GM06990 (cell line): Measurements from ENCODE around the gene ATP9A.

Experiments
- DNase-seq: peaks from one replicate; pipeline ENCODE4 v3.0.0-alpha.2; 2011; ENCODE audit not compliant: insufficient read length; ENCODE audit errors: extremely low read depth
- H3K27me3 ChIP-seq: replicated peaks from 2 replicates; pipeline ENCODE4 v1.6.0; 2011; ENCODE audit warnings: low read length; ENCODE audit not compliant: control insufficient read depth, insufficient read depth
- H3K36me3 ChIP-seq: 2 replicates; pipeline ENCODE4 v1.5.1; 2011; ENCODE audit warnings: low read length; ENCODE audit not compliant: control insufficient read depth, insufficient read depth
- H3K4me3 ChIP-seq: replicated peaks from 2 replicates; pipeline ENCODE4 v1.5.1; 2011; ENCODE audit warnings: low read depth, mild to moderate bottlenecking, control low read depth, low read length
- TF ChIP-seq, protein P1 (sequence below): IDR thresholded peaks from 2 replicates; pipeline ENCODE4 v1.5.1; 2011; ENCODE audit warnings: low read length, control low read depth, mild to moderate bottlenecking, inconsistent platforms; ENCODE audit not compliant: insufficient read depth, poor library complexity, severe bottlenecking

ATP9A gene

DNA sequence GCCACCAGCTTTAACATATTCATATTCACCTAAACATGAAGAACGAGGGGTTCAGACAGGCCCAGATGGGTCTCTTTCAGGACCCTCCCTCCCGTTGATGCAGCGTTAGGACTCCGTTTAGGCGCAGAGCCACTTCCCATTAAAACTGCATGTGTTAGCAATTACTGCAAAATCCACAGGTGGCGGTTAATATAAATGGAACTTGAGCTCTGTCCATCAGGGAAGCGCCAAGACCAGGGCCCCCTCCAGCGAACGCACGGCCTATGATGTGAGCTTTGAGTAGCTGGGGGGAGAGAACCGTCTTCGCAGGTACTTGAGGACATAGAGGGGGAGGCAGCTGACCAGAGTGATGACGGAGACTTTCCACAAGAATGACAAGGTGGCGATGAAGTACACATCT is 167.2 kb downstream of the ATP9A start:
- Histone ChIP-seq H3K27me3 (no peaks in the 10 kb centered on the region), H3K4me3 (no peak overlapping the region), H3K36me3 (no peaks in the 10 kb centered on the region)
- no peak for DNase-seq
- TF ChIP-seq, protein P1, sequence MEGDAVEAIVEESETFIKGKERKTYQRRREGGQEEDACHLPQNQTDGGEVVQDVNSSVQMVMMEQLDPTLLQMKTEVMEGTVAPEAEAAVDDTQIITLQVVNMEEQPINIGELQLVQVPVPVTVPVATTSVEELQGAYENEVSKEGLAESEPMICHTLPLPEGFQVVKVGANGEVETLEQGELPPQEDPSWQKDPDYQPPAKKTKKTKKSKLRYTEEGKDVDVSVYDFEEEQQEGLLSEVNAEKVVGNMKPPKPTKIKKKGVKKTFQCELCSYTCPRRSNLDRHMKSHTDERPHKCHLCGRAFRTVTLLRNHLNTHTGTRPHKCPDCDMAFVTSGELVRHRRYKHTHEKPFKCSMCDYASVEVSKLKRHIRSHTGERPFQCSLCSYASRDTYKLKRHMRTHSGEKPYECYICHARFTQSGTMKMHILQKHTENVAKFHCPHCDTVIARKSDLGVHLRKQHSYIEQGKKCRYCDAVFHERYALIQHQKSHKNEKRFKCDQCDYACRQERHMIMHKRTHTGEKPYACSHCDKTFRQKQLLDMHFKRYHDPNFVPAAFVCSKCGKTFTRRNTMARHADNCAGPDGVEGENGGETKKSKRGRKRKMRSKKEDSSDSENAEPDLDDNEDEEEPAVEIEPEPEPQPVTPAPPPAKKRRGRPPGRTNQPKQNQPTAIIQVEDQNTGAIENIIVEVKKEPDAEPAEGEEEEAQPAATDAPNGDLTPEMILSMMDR: no peak

DNA sequence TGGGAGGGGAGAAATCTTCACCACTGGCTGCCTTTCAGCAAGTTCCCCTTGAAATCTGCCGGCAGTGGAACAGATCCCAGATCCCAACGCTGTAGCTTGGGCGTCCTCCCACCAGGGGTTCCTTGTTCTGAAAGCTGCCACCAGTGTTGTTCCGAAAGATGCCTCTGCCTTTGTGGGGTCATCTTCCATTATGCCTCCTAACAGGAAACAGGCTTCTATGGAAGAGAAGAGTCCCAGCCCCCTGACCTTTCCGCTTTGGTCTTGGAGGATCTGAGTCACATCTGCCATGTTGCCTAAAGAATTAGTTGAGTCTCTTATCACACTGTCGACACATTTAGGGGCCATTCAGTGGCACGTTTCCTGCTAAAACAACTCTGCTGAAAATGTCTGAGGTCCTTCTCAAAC is 168.2 kb downstream of the ATP9A start:
- no peak for DNase-seq
- Histone ChIP-seq H3K4me3 (no peak overlapping the region), H3K27me3 (no peaks in the 10 kb centered on the region), H3K36me3 (no peaks in the 10 kb centered on the region)
- TF ChIP-seq, protein P1: no peak

GRCh38 chr20:51598556-51598955 is 169.6 kb downstream of the ATP9A start:
- Histone ChIP-seq H3K27me3 (no peaks in the 10 kb centered on the region), H3K4me3 (no peak overlapping the region), H3K36me3 (no peaks in the 10 kb centered on the region)
- TF ChIP-seq, protein P1: no peak
- no peak for DNase-seq

- no peak overlapping the region for H3K4me3 ChIP-seq
- H3K36me3 ChIP-seq: no peaks in the 10 kb centered on the region
- TF ChIP-seq, protein P1: no peak
- H3K27me3 ChIP-seq: no peaks in the 10 kb centered on the region
- no peak for DNase-seq
These were observed 170.6 kb downstream of the ATP9A start for GRCh38 chr20:51597389-51598231.

DNA sequence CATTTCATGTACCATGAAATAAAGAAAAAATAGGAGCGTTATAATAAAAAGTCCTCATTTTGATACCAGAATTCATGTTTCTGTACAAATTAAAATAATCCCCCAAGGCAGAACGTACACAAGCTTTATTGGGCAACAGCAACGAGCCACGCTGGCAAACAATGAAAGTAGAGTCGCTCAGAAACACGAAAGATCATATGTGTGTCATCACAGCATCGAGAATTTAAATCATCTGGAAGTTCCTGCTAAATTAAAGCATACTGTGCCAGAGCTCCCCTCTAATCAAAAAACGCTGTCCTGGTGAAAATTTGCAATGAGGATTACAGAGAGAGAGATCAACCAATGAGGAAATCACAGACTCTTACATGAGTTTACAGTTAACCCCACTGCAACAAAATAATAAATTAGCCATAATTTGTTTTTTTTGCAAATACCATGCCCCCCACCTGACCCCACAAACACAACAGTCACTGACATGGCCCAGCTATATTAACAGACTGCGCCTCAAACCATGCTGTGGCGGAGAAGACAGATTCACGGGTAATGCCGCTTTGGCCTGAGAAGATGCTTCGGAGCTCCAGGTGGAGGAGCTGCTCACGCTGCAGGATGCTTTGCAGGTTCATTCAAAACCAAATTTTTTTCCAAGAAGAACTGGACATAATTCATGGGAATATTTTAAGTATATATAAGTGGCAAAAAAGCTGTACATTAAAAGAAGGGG is 171.4 kb downstream of the ATP9A start:
- Histone ChIP-seq H3K36me3 (no peaks in the 10 kb centered on the region), H3K4me3 (no peak overlapping the region), H3K27me3 (no peaks in the 10 kb centered on the region)
- DNase-seq: no peak
- TF ChIP-seq, protein P1: no peak
